Measurements from ENCODE around the gene TUSC2.

TUSC2 gene

DNA sequence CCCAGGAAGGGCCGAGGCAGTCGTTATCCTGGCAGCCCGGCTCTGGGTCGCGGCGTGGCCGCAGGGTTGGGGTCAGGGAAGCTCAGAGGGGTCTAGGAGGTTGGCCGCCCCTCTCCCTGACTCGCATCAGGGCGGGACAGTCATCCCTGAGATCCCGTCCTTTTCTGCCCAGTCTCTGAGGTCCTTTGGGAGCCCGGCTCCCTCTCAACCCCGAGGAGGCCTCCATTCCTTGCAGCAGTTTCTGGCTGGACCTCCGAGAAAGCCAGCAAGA lies 6.0 kb downstream of the TUSC2 start:
- FAIRE-seq (no peak), DNase-seq (ENCODE audit: insufficient read length, low spot score) (no peak)
- TF ChIP-seq CTCF (IDR thresholded peaks at IDR 0.05; ENCODE audit: insufficient read depth, missing control alignments): no peak

DNA sequence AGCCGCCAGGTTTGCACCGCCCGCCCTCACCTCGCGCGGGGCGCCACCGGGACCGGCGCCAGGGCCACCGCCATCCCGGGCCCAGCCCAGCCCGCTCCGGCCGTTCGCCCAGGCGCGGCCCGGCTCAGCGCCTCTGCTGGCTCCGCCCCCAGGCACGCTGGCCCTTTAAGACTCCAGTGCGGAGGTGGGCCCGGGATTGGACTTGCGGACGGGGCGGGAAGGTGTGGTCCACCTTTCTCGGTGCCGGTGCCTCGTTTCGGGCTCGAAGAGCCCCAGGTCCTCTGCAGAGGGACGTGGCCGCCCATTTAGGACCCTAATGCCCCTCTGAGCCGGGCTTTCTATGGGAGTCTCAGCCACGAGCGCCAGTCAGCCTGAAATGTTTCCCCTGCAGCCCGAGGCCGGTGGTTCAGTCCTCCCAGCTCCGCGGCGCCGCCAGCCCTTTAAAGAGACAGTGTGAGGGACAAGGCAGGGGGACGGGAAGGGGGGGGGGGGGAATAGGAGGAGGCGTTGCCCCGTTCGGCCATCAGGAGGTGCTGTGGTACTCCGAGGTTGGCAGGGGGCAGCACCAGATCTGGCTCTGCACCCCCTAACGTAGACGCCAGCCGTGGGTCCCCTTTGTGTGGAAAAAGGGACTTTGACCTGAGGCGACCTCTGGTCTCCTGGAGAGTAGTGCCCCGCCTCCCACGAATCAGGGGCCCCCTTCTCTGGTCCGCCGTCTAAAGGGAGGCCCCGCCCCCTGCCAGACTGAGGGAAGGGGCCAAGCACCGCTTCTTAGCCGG lies 6.5 kb downstream of the TUSC2 start:
- DNase-seq (ENCODE audit: insufficient read length, low spot score) (peak; percentile 92), FAIRE-seq (no peak)
- TF ChIP-seq CTCF (IDR thresholded peaks at IDR 0.05; ENCODE audit: insufficient read depth, missing control alignments): peak; percentile 49

GRCh38 chr3:50320853-50321335 lies 7.1 kb downstream of the TUSC2 start:
- DNase-seq (ENCODE audit: insufficient read length, low spot score) (peak; percentile 61), FAIRE-seq (no peak)
- TF ChIP-seq CTCF (IDR thresholded peaks at IDR 0.05; ENCODE audit: insufficient read depth, missing control alignments): no peak

GRCh38 chr3:50319894-50320625 lies 8.0 kb downstream of the TUSC2 start:
- DNase-seq (ENCODE audit: insufficient read length, low spot score) (no peak), FAIRE-seq (no peak)
- TF ChIP-seq CTCF (IDR thresholded peaks at IDR 0.05; ENCODE audit: insufficient read depth, missing control alignments): no peak

DNA sequence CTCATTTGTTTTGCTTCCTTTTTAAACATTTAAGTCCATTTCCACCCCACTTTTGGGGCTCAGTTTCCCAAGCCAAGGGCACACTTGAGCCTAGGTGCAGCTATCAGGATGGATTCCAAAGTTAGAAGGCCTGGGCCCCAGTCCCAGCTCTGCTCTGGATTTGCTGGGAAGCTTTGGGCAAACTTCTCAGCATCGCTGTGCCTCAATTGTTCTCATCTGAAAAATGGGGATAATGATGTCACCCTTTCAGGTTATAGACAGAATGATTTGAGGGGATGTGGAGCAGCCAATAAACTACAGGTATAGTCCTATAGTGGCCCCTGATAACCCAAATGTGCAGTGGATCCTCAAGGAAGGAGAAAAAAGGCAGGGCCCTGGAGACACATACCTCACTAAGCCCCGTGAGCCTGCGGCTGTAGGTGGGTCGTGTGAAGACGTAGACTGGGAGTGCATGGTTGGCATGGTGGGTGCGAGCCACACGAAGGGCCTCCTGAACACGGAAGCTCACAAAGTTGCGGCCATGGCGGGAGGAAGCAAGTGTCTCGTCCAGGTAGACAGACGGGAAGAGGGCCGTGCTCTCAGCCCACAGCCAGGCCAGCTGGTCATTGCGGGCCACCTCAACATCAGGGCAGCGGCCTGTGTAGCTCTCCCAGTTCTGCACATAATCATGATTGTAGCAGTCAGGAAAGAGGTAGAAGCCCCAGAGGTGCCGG lies 8.7 kb downstream of the TUSC2 start:
- DNase-seq (ENCODE audit: insufficient read length, low spot score): no peak
- no peak for TF ChIP-seq CTCF (IDR thresholded peaks at IDR 0.05; ENCODE audit: insufficient read depth, missing control alignments)
- no peak for FAIRE-seq

DNA sequence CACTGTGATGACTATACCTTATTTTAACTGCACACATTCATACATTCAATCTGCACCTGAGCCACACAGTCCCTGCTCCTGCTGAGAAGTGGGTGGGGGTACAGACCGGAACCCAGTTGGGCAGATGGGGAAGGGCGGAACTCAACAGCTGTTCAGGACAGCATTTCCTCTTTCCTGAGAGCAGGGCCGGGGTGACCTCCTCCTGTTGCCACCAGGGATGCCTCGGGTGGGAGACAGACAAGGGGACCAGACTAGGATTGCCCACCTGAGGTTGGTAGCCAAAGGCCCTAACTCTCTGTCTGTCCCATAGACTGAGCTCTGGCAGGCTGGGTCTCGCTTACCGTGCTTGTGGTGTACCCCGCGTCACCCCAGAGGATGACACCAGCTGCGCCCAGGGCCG lies 9.4 kb downstream of the TUSC2 start:
- no peak for TF ChIP-seq CTCF (IDR thresholded peaks at IDR 0.05; ENCODE audit: insufficient read depth, missing control alignments)
- FAIRE-seq (no peak), DNase-seq (ENCODE audit: insufficient read length, low spot score) (no peak)
